Choroid plexus epithelial cell (primary cell): ENCODE results near the gene UHRF2.
"Not testable (repeated sequence)": the region's sequence is repeated elsewhere in the genome, so short reads cannot be mapped to it uniquely, and the experiment has no call there.

ENCODE experiments used
- DNase-seq: peaks from one replicate; pipeline ENCODE4 v3.0.0-alpha.2; 2010; ENCODE audit warnings: low read depth
- H3K4me3 ChIP-seq: 2 replicates; pipeline ENCODE4 v1.5.1; 2011; ENCODE audit warnings: low read depth, mild to moderate bottlenecking, control low read depth, low read length, moderate library complexity
- CTCF ChIP-seq: conservative IDR thresholded peaks from 2 replicates; pipeline ENCODE4 v1.5.1; 2011; ENCODE audit warnings: low read depth, mild to moderate bottlenecking, control low read depth, inconsistent platforms, low read length, moderate library complexity

UHRF2 gene, protein sequence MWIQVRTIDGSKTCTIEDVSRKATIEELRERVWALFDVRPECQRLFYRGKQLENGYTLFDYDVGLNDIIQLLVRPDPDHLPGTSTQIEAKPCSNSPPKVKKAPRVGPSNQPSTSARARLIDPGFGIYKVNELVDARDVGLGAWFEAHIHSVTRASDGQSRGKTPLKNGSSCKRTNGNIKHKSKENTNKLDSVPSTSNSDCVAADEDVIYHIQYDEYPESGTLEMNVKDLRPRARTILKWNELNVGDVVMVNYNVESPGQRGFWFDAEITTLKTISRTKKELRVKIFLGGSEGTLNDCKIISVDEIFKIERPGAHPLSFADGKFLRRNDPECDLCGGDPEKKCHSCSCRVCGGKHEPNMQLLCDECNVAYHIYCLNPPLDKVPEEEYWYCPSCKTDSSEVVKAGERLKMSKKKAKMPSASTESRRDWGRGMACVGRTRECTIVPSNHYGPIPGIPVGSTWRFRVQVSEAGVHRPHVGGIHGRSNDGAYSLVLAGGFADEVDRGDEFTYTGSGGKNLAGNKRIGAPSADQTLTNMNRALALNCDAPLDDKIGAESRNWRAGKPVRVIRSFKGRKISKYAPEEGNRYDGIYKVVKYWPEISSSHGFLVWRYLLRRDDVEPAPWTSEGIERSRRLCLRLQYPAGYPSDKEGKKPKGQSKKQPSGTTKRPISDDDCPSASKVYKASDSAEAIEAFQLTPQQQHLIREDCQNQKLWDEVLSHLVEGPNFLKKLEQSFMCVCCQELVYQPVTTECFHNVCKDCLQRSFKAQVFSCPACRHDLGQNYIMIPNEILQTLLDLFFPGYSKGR

GRCh38 chr9:6412487-6413364, at the start of gene UHRF2:
TSS of gene UHRF2 (plus strand) at chr9:6413199. CDS start at chr9:6413491, 292 bp downstream.
- H3K4me3 ChIP-seq = peak within 1 kb of the TSS; percentile 88
- no peak for TF ChIP-seq CTCF
- DNase-seq = peak; percentile 98

GRCh38 chr9:6367128-6367890, 45.7 kb upstream of the UHRF2 start:
- TF ChIP-seq CTCF = no peak
- DNase-seq = peak; percentile 11

DNA sequence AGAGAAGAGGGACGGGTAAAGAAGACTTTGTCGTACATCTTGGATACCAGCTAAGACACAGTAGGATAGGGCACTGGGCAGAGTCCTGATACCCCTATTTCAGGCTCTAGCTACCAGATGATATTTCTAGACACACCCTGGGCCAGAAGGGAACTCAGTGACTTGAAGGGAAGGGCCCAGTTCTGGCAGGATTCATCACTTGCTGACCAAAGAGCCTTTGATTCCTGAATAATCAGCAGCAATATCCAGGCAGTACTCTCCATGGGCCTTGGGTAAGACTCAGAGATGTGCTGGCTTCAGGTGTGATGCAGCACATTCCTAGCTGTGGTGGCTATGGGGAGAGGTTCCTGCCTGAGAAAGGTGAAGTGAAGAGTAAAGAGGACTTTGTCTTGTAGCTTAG, 44.2 kb upstream of the UHRF2 start:
- DNase-seq = no peak
- no peak for TF ChIP-seq CTCF
- no peak overlapping the region for H3K4me3 ChIP-seq

More at GRCh38 chr9:6367128-6367890, 45.7 kb upstream of the UHRF2 start:
- H3K4me3 ChIP-seq = no peak overlapping the region

- H3K4me3 ChIP-seq, DNase-seq: not testable (repeated sequence)
These were observed 31.5 kb upstream of the UHRF2 start for GRCh38 chr9:6381477-6382012.

- no peak overlapping the region for H3K4me3 ChIP-seq
- peak; percentile 13 for DNase-seq
- no peak for TF ChIP-seq CTCF
These were observed 30.3 kb upstream of the UHRF2 start for GRCh38 chr9:6382681-6383080.

DNA sequence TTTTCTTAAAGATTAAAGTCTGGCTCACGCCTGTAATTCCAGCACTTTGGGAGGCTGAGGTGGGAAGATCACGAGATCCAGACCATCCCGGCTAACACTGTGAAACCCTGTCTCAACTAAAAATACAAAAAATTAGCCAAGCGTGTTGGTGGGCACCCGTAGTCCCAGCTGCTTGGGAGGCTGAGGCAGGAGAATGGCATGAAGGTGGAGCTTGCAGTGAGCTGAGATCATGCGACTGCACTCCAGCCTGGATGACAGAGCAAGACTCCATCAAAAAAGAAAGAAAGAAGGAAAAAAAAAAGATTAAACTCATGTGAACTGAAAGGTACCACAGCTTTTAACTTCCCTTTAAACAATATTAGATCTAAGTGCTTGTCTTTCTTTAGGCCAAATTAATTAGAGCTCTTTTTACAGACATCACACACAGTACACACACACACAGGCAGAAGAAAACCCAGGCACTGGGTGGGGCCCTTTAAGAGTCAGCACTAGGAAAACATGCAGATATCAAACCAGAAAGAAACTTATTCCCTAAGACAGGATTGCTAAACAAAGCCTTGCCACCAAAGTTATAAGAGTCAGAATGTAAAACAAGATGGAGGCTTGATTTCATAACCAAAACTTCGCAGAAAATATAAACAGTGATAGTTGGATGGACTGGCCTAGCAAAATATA, 29.3 kb upstream of the UHRF2 start:
- H3K4me3 ChIP-seq = no peak overlapping the region
- TF ChIP-seq CTCF = no peak
- peak; percentile 60 for DNase-seq
